Stomach (tissue), 9 donors: ENCODE data around the gene CLDN22. TPM values are rescaled to one million over a fixed set of nuclear protein-coding genes. Genes with fewer than 3 reads are reported as not detected.
A peak's percentile ranks its signal among the peaks of the same experiment; 100 is the strongest.

ENCODE experiments used
- DNase-seq, 2 donors: peaks; one replicate each; pipeline versions ENCODE4 v3.0.0 to v3.0.0-alpha.2; 2013 to 2019
- H3K27ac ChIP-seq, 5 donors: fragments of 200-600 bp in 4 of 5; sonication (generic) in 4 of 5; one replicate each; pipeline ENCODE4 v1.5.1; 2013 to 2019; ENCODE audit warnings: mild to moderate bottlenecking in 1 of 5, moderate library complexity in 1 of 5
- H3K27me3 ChIP-seq, 3 donors: fragments of 200-600 bp; sonication (generic); one replicate each; pipeline ENCODE4 v1.5.1; 2017 to 2019; ENCODE audit warnings: mixed run types in 1 of 3
- H3K36me3 ChIP-seq, 4 donors: fragments of 200-600 bp; sonication (generic); 1 replicate in 3 of 4; 2 replicates in 1 of 4; pipeline ENCODE4 v1.5.1; 2016 to 2019
- H3K4me1 ChIP-seq, 4 donors: fragments of 200-600 bp; sonication (generic); one replicate each; pipeline ENCODE4 v1.5.1; 2016 to 2019
- H3K4me3 ChIP-seq, 4 donors: fragments of 200-600 bp; sonication (generic) in 3 of 4; one replicate each; pipeline ENCODE4 v1.5.1; 2016 to 2019; ENCODE audit warnings: mild to moderate bottlenecking in 1 of 4
- H3K9me3 ChIP-seq, 4 donors: fragments of 200-600 bp; sonication (generic); one replicate each; pipeline ENCODE4 v1.5.1; 2016 to 2019
- EP300 ChIP-seq: sonication (generic); formaldehyde crosslinking; IDR thresholded peaks from one replicate; pipeline ENCODE4 v1.6.1; 2017; ENCODE audit warnings: antibody characterized with exemption
- POLR2A ChIP-seq, 4 donors: fragments of 450-650 bp; IDR thresholded peaks; one replicate each; pipeline ENCODE4 v1.6.1; 2016; ENCODE audit warnings: antibody characterized with exemption in 4 of 4, control low read depth in 2 of 4, mild to moderate bottlenecking in 1 of 4, moderate library complexity in 1 of 4
- POLR2AphosphoS5 ChIP-seq, 3 donors: sonication (generic); formaldehyde crosslinking; IDR thresholded peaks; one replicate each; pipeline ENCODE4 v1.6.1; 2016; ENCODE audit warnings: antibody characterized with exemption in 3 of 3
- WGBS, 5 donors: extraction: QIAGEN DNeasy Blood & Tissue Kit in 3 of 5; methylation state at CpG; one replicate each; pipeline versions ENCODE4 v1.1.5 to v1.1.7; 2013 to 2018; 5-methylcytosine and 5-hydroxymethylcytosine counted together
- intact Hi-C: fragments of 100-400 bp; cut with DNase I; formaldehyde crosslinking; loops from one replicate; pipeline ENCODE4 v1.15.1; 2023; ENCODE audit warnings: low total_unique reads
- polyA plus RNA-seq, 3 donors: library from polyadenylated mRNA; stranded (reverse); fragments of 200-250 nt; gene quantifications; one replicate each; pipeline ENCODE4 v1.2.3, GENCODE V29; 2013
- total RNA-seq, 5 donors: library from RNA; depleted of rRNA; stranded (reverse); fragments of >200 nt; gene quantifications; one replicate each; pipeline versions ENCODE4 v1.1.0 to v1.2.3, GENCODE V29; 2014 to 2016
- TF ChIP-seq, protein P1 (sequence below), 7 experiments: fragments of 450-650 bp in 4 of 7; fragments of 200-600 bp in 3 of 7; sonication (generic) in 3 of 7; IDR thresholded peaks; one replicate each; pipeline ENCODE4 v1.5.1; 2016 to 2019; ENCODE audit warnings: antibody characterized with exemption in 7 of 7, control low read depth in 2 of 7, mild to moderate bottlenecking in 1 of 7
- donor health status: healthy with polysubstance abuse.
- donor health status: Bipolar disorder and iron deficiency.
- donor health status: healthy.

The CLDN22 gene
- total and polyA plus RNA-seq, 8 donors: 0.30 TPM; not detected in 7

DNA sequence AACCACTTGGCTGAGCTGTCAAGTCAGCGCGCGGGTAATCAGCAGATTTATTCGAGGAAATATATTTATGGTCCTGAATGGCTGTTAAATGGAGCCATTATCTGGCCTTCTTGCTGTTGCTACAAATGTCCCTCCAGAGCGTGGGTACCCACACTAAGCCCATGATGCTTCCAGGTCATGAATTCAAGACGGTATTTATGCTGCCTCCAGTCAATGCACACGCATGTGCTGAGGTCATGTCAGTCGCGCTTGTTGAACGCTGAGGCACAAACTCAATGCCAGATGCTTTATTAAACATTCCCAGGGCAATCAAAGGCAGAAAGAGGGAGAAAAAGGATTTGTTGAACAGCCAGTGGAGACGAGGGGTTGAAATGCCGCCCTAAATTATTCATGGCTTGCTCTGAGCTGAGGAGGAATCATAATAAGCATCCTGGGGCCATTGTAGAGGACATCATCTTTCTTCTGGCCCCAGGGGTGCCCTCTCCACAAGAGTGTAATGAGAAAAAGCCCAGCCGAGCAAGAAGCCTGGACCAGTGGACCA lies 38.2 kb upstream of the CLDN22 start:
- no peaks in the 10 kb centered on the region for H3K9me3 ChIP-seq
- WGBS, 5 donors: 89 to 94% (median 91%) methylated on average over 13 of the region's 13 CpGs

DNA sequence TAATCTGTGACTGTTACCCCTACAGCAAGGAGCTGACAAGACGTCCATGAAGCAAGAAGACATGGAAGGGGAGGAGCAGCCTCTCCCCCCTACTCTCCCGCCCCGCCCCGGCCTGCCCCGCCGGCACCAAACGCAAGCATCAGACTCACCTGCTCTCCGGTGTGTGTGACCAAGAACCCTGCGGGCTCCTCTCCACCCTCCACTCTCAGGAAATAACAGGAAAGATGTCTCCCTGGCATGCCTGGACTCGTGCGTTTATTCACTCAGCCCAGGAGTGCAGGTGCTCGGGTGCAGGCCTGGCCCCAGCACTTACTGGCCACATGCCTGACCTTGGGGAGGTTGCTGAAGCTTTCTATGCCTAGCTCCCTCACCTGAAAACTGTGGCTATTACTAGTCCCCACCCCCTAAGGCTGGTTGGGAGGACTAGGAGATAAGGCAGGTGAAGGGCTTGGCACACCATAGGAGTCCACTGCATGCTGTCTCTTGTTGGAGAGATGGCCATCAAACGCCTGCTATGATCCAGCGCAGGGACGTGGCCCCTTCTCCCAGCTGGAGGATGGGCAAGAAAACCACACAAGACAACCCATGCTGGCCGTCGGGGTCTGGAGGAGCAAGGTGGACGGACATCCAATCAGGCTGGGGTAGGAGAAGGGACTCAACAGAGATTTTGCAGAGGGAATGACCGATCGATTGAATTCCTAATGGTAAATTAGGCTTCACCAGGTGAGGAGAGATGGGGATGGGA lies 37.0 kb upstream of the CLDN22 start:
- TF ChIP-seq, protein P1, sequence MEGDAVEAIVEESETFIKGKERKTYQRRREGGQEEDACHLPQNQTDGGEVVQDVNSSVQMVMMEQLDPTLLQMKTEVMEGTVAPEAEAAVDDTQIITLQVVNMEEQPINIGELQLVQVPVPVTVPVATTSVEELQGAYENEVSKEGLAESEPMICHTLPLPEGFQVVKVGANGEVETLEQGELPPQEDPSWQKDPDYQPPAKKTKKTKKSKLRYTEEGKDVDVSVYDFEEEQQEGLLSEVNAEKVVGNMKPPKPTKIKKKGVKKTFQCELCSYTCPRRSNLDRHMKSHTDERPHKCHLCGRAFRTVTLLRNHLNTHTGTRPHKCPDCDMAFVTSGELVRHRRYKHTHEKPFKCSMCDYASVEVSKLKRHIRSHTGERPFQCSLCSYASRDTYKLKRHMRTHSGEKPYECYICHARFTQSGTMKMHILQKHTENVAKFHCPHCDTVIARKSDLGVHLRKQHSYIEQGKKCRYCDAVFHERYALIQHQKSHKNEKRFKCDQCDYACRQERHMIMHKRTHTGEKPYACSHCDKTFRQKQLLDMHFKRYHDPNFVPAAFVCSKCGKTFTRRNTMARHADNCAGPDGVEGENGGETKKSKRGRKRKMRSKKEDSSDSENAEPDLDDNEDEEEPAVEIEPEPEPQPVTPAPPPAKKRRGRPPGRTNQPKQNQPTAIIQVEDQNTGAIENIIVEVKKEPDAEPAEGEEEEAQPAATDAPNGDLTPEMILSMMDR (IDR thresholded peaks at IDR 0.05): no peak
- no peak for TF ChIP-seq POLR2A (IDR thresholded peaks at IDR 0.05)
- no peak for TF ChIP-seq POLR2AphosphoS5 (IDR thresholded peaks at IDR 0.05)
- TF ChIP-seq EP300: no peak

More for the DNA sequence above, 38.2 kb upstream of the CLDN22 start:
- TF ChIP-seq POLR2AphosphoS5 (IDR thresholded peaks at IDR 0.05) (no peak), POLR2A (IDR thresholded peaks at IDR 0.05) (no peak), EP300 (no peak)
- TF ChIP-seq, protein P1 (IDR thresholded peaks at IDR 0.05): no peak
- intact Hi-C loops: no loop called here
- peaks cover 0 to 22% (median 10%) of the 10 kb centered on the region in 4 donors for H3K4me1 ChIP-seq
- H3K36me3 ChIP-seq: no peaks in the 10 kb centered on the region
- H3K4me3 ChIP-seq: no peak overlapping the region
- DNase-seq: peak in 1 of 2 donors; percentile 16
- no peak overlapping the region for H3K27ac ChIP-seq
- H3K27me3 ChIP-seq: no peaks in the 10 kb centered on the region

DNA sequence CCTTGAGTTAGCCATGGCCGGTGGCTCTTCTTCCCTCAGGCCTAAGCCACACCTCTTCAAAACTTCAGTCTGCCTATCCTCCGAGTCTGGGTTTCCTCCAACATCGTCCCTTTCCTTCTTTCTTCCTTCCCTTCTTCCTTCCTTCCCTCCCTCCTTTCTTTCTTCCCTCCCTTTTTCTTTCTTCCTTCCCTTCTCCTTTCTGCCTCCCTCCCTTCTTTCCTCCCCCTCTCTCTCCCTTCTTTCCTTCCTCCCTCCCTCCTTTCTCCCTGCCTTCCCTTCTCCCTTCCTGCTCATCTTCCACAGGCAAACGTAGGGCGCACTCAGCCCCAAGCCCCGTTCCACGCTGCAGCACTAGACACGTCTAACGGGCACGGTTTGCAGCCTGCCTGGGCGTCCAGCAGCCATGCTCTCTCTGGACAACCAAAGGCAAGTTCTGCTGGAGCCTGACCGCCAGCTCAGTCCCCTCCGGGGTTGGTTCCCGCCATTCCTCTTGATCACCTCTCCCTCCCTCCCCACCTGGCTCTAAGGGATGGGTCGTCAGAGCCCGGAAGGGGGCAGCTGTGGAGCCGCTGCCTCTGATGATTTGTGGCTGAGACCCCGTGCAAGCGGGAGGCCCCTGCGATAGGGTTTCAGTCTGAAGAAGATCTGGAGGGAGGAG lies 36.2 kb upstream of the CLDN22 start:
- intact Hi-C loops: no loop called here
- WGBS, 5 donors: 56 to 87% (median 85%) methylated on average over 20 of the region's 20 CpGs
- no peaks in the 10 kb centered on the region for H3K36me3 ChIP-seq
- TF ChIP-seq, protein P1 (IDR thresholded peaks at IDR 0.05): no peak
- TF ChIP-seq POLR2AphosphoS5 (IDR thresholded peaks at IDR 0.05): no peak
- no peak for TF ChIP-seq POLR2A (IDR thresholded peaks at IDR 0.05)
- TF ChIP-seq EP300: no peak
- no peaks in the 10 kb centered on the region for H3K27me3 ChIP-seq
- DNase-seq: peak in 1 of 2 donors; percentile 18
- H3K27ac ChIP-seq: no peak overlapping the region
- H3K4me1 ChIP-seq: peaks cover 0 to 22% (median 10%) of the 10 kb centered on the region in 4 donors
- H3K9me3 ChIP-seq: no peaks in the 10 kb centered on the region
- H3K4me3 ChIP-seq: no peak overlapping the region

More for the DNA sequence above, 37.0 kb upstream of the CLDN22 start:
- intact Hi-C loops: no loop called here
- no peaks in the 10 kb centered on the region for H3K9me3 ChIP-seq
- peak in 1 of 2 donors; percentile 27 for DNase-seq
- no peak overlapping the region for H3K27ac ChIP-seq
- no peak overlapping the region for H3K4me3 ChIP-seq
- peaks cover 0 to 22% (median 10%) of the 10 kb centered on the region in 4 donors for H3K4me1 ChIP-seq
- 66 to 79% (median 75%) methylated on average over 16 to 20 of the region's 20 CpGs for WGBS, 5 donors
- H3K27me3 ChIP-seq: no peaks in the 10 kb centered on the region
- no peaks in the 10 kb centered on the region for H3K36me3 ChIP-seq

DNA sequence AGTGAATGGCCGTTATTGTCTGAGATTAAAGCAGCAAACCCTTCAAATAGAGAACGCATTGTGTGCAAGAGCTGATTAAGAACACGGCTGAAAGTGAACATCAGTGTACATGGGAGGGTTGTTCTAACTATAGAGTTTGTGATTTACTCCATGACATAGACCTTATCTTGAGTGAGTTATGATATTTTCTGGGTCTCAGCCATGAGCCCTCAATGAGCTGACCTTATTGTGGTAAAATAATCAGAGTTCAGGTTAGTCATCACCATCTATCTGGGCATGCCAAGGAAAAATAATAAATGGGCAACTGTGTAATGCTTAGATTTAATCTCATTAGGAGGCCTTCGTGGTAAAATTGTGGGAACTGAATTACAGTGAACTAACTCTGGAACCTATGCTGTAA lies 35.3 kb upstream of the CLDN22 start:
- Histone ChIP-seq H3K27me3 (no peaks in the 10 kb centered on the region), H3K27ac (no peak overlapping the region), H3K36me3 (no peaks in the 10 kb centered on the region), H3K9me3 (no peaks in the 10 kb centered on the region), H3K4me1 (peaks cover 0 to 22% (median 10%) of the 10 kb centered on the region in 4 donors), H3K4me3 (no peak overlapping the region)
- TF ChIP-seq EP300 (no peak), POLR2AphosphoS5 (IDR thresholded peaks at IDR 0.05) (peak in 1 of 3 donors; percentile 44)
- intact Hi-C loops: no loop called here
- peak in 1 of 2 donors; percentile 43 for DNase-seq
- 22 to 47% (median 30%) methylated on average over 4 of the region's 4 CpGs for WGBS, 5 donors
